BLaER1 (cell line): ENCODE data around the gene AACS.

Experiments used
- H3K27ac ChIP-seq: shearing (Covaris generic); formaldehyde crosslinking; 2 replicates; pipeline ENCODE4 v1.8.1; 2022
- H3K27me3 ChIP-seq: shearing (Covaris generic); formaldehyde crosslinking; 2 replicates; pipeline ENCODE4 v1.8.1; 2022
- H3K36me3 ChIP-seq: shearing (Covaris generic); formaldehyde crosslinking; 2 replicates; pipeline ENCODE4 v1.8.1; 2022
- H3K4me1 ChIP-seq: shearing (Covaris generic); formaldehyde crosslinking; 2 replicates; pipeline ENCODE4 v1.8.1; 2022
- H3K4me2 ChIP-seq: shearing (Covaris generic); formaldehyde crosslinking; 2 replicates; pipeline ENCODE4 v1.8.1; 2022
- H3K4me3 ChIP-seq: shearing (Covaris generic); formaldehyde crosslinking; 2 replicates; pipeline ENCODE4 v1.8.1; 2022
- H3K9ac ChIP-seq: shearing (Covaris generic); formaldehyde crosslinking; 2 replicates; pipeline ENCODE4 v1.8.1; 2022
- H3K9me3 ChIP-seq: shearing (Covaris generic); formaldehyde crosslinking; 2 replicates; pipeline ENCODE4 v1.8.1; 2022
- H4K20me1 ChIP-seq: shearing (Covaris generic); formaldehyde crosslinking; 2 replicates; pipeline ENCODE4 v1.8.1; 2022
- Cebpa-rat ChIP-seq: shearing (Covaris generic); IDR thresholded peaks from 2 replicates; pipeline ENCODE4 v1.8.1; 2022

The AACS gene

GRCh38 chr12:125157177-125157576 lies 91.9 kb downstream of the AACS start:
- H3K4me3 ChIP-seq = no peak overlapping the region
- no peaks in the 10 kb centered on the region for H3K4me1 ChIP-seq
- no peak overlapping the region for H3K4me2 ChIP-seq
- H3K27ac ChIP-seq = no peak overlapping the region
- no peaks in the 10 kb centered on the region for H3K36me3 ChIP-seq
- H3K27me3 ChIP-seq = no peaks in the 10 kb centered on the region
- no peaks in the 10 kb centered on the region for H4K20me1 ChIP-seq
- no peak for TF ChIP-seq Cebpa-rat
- H3K9me3 ChIP-seq = peaks cover 11% of the 10 kb centered on the region
- H3K9ac ChIP-seq = no peak overlapping the region

GRCh38 chr12:125159702-125160101 lies 94.5 kb downstream of the AACS start:
- TF ChIP-seq Cebpa-rat = no peak
- Histone ChIP-seq H3K4me3 (no peak overlapping the region), H3K9ac (no peak overlapping the region), H4K20me1 (no peaks in the 10 kb centered on the region), H3K36me3 (no peaks in the 10 kb centered on the region), H3K27ac (no peak overlapping the region), H3K27me3 (no peaks in the 10 kb centered on the region), H3K4me1 (no peaks in the 10 kb centered on the region), H3K9me3 (peaks cover 6% of the 10 kb centered on the region), H3K4me2 (no peak overlapping the region)

GRCh38 chr12:125160281-125160955 lies 95.2 kb downstream of the AACS start:
- Histone ChIP-seq H3K9me3 (peaks cover 6% of the 10 kb centered on the region), H3K27me3 (no peaks in the 10 kb centered on the region), H3K27ac (no peak overlapping the region), H3K4me2 (no peak overlapping the region), H3K4me3 (no peak overlapping the region), H3K9ac (no peak overlapping the region), H3K36me3 (no peaks in the 10 kb centered on the region), H4K20me1 (no peaks in the 10 kb centered on the region), H3K4me1 (no peaks in the 10 kb centered on the region)
- TF ChIP-seq Cebpa-rat = no peak

GRCh38 chr12:125161712-125162022 lies 96.4 kb downstream of the AACS start:
- Histone ChIP-seq H3K4me3 (no peak overlapping the region), H3K36me3 (no peaks in the 10 kb centered on the region), H4K20me1 (no peaks in the 10 kb centered on the region), H3K4me1 (no peaks in the 10 kb centered on the region), H3K9me3 (peaks cover 6% of the 10 kb centered on the region), H3K9ac (no peak overlapping the region), H3K27me3 (no peaks in the 10 kb centered on the region), H3K4me2 (no peak overlapping the region), H3K27ac (no peak overlapping the region)
- no peak for TF ChIP-seq Cebpa-rat

GRCh38 chr12:125162489-125163028 lies 97.3 kb downstream of the AACS start:
- Histone ChIP-seq H3K4me3 (no peak overlapping the region), H3K4me1 (no peaks in the 10 kb centered on the region), H4K20me1 (no peaks in the 10 kb centered on the region), H3K27ac (no peak overlapping the region), H3K9me3 (no peaks in the 10 kb centered on the region), H3K9ac (no peak overlapping the region), H3K36me3 (no peaks in the 10 kb centered on the region), H3K27me3 (no peaks in the 10 kb centered on the region), H3K4me2 (no peak overlapping the region)
- TF ChIP-seq Cebpa-rat = no peak

- Histone ChIP-seq H3K36me3 (no peaks in the 10 kb centered on the region), H3K4me1 (no peaks in the 10 kb centered on the region), H3K9me3 (no peaks in the 10 kb centered on the region), H3K27me3 (no peaks in the 10 kb centered on the region), H3K4me3 (no peak overlapping the region), H4K20me1 (no peaks in the 10 kb centered on the region), H3K4me2 (no peak overlapping the region), H3K9ac (no peak overlapping the region), H3K27ac (no peak overlapping the region)
- TF ChIP-seq Cebpa-rat = no peak
Measured at GRCh38 chr12:125163148-125163547, 97.9 kb downstream of the AACS start.

GRCh38 chr12:125164541-125164940 lies 99.3 kb downstream of the AACS start:
- TF ChIP-seq Cebpa-rat = no peak
- no peak overlapping the region for H3K9ac ChIP-seq
- H3K27ac ChIP-seq = no peak overlapping the region
- no peak overlapping the region for H3K4me2 ChIP-seq
- no peaks in the 10 kb centered on the region for H3K36me3 ChIP-seq
- H3K4me1 ChIP-seq = no peaks in the 10 kb centered on the region
- no peaks in the 10 kb centered on the region for H3K27me3 ChIP-seq
- no peak overlapping the region for H3K4me3 ChIP-seq
- H4K20me1 ChIP-seq = no peaks in the 10 kb centered on the region
- no peaks in the 10 kb centered on the region; the same call in 1 of the 2 replicates for H3K9me3 ChIP-seq

- no peak for TF ChIP-seq Cebpa-rat
- Histone ChIP-seq H3K9ac (no peak overlapping the region), H3K27me3 (no peaks in the 10 kb centered on the region)
Measured at GRCh38 chr12:125166041-125166440, 100.8 kb downstream of the AACS start.

GRCh38 chr12:125167658-125168057 lies 102.4 kb downstream of the AACS start:
- Histone ChIP-seq H3K4me2 (no peak overlapping the region), H3K27me3 (no peaks in the 10 kb centered on the region), H3K9ac (no peak overlapping the region), H3K4me3 (no peak overlapping the region), H3K9me3 (no peaks in the 10 kb centered on the region; the same call in 1 of the 2 replicates), H3K4me1 (no peaks in the 10 kb centered on the region), H3K36me3 (no peaks in the 10 kb centered on the region), H3K27ac (no peak overlapping the region), H4K20me1 (no peaks in the 10 kb centered on the region)
- no peak for TF ChIP-seq Cebpa-rat

More at GRCh38 chr12:125166041-125166440, 100.8 kb downstream of the AACS start:
- H3K4me3 ChIP-seq = no peak overlapping the region
- H3K36me3 ChIP-seq = no peaks in the 10 kb centered on the region
- no peaks in the 10 kb centered on the region; the same call in 1 of the 2 replicates for H3K9me3 ChIP-seq
- no peak overlapping the region for H3K4me2 ChIP-seq
- H3K4me1 ChIP-seq = no peaks in the 10 kb centered on the region
- H4K20me1 ChIP-seq = no peaks in the 10 kb centered on the region
- no peak overlapping the region for H3K27ac ChIP-seq

GRCh38 chr12:125169451-125169850 lies 104.2 kb downstream of the AACS start:
- H3K9ac ChIP-seq = no peak overlapping the region
- no peaks in the 10 kb centered on the region for H3K27me3 ChIP-seq
- H4K20me1 ChIP-seq = no peaks in the 10 kb centered on the region
- no peaks in the 10 kb centered on the region for H3K36me3 ChIP-seq
- H3K4me1 ChIP-seq = no peaks in the 10 kb centered on the region
- no peak overlapping the region for H3K27ac ChIP-seq
- no peak for TF ChIP-seq Cebpa-rat
- H3K4me2 ChIP-seq = no peak overlapping the region
- no peaks in the 10 kb centered on the region; the same call in 1 of the 2 replicates for H3K9me3 ChIP-seq
- H3K4me3 ChIP-seq = no peak overlapping the region
